Erythroblast (primary cell): ENCODE data around the gene LINGO3.

Source experiments
- DNase-seq, 2 experiments: peaks; one replicate each; lab custom pipeline; 2025; lab: John Stamatoyannopoulos, UW
- GATA1 ChIP-seq: IDR thresholded peaks from 2 replicates; pipeline ENCODE4 v1.6.1; 2011; ENCODE audit warnings: low read depth, mild to moderate bottlenecking, control low read depth, low read length, moderate library complexity
- POLR2A ChIP-seq: IDR thresholded peaks from 2 replicates; pipeline ENCODE4 v1.6.1; 2011; ENCODE audit warnings: mild to moderate bottlenecking, low read length

Gene LINGO3

DNA sequence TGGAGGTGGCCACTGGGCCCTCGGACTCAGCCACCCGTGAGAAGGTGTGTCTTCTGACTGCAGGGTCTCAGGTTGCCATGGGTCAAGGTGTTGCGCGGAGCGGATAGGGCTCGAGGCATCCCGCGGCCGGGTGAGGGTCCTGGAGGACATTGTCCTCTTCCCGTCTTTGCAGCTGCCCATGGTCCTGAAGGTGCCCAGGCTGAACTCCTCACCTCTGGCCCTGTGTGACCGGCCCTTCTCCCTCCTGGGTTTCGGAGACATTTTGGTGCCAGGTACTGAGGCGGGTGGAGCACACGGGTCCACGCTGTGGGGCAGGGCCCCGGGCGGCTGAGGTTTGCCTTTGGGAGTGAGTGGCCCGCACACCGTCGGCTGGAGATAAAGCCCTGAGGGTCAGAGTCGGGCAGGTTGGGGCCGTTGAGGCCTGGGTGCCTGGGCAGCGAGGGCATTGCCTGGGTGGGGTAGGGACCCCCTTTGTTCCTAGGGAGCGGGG is 36.5 kb upstream of the LINGO3 start:
- no peak for DNase-seq

DNA sequence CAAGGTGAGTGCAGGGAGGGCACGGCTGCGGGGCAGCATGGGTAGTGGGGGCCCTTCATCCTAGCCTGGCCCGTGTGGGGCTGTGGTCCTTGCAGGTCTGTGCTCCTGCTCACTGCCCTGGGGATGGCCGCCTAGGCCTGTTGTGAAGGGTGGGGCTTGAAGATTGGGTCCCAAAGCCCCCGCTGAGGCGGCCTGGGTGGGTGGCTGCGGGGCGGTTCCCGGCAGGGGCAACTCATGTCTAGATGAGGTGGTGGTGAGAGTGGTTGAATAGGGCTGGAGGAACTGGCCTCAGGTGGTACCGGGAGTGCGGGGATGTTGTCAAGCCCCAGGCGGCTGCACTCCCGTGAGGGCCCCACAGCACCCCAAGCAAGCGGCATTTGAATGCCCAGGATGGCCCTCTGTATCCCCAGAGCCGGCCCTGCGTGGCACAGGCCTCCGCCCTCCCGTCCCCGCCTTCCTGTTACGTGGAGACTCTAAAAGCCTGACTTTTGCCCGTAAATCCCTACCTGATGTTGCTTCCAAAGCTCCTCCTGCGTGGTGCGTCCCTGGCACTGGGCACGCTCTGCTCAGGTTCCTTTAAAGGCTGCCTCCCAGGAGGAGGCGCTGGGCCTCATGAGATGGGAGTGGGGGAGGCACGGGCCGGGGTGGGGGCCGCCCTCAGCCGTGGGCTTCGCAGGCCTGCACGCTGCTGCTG is 35.5 kb upstream of the LINGO3 start:
- no peak for TF ChIP-seq POLR2A
- TF ChIP-seq GATA1, result no peak

More for the DNA sequence above, 36.5 kb upstream of the LINGO3 start:
- TF ChIP-seq POLR2A (no peak), GATA1 (no peak)

DNA sequence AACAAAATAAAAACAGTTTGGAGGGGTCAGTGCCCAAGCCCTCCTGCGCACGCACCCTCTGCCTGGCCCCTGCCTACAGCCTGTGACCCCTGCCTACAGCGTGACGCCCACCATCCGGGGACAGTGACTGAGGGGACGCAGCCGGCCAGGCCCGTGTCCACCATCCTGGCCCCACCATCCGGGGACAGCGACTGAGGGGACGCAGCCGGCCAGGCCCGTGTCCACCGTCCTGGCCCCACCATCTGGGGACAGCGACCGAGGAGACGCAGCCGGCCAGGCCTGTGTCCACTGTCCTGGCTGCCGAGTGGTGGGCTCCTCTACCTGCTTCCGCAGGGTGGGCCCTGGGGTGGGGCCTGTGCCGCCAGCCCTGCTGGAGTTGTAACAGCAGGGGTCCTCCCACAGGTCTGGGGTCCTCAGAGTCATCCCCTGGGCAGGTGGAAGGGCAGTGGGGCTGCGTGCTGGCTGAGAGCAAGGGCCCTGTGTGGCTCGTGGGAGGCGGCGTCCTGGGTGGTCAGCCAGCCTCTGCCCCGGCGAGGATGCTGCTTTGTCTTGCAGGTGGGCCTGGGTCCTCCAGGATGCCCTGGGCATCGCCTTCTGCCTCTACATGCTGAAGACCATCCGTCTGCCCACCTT is 34.8 kb upstream of the LINGO3 start:
- TF ChIP-seq GATA1 (no peak), POLR2A (no peak)
- no peak for DNase-seq

More for the DNA sequence above, 35.5 kb upstream of the LINGO3 start:
- no peak for DNase-seq

DNA sequence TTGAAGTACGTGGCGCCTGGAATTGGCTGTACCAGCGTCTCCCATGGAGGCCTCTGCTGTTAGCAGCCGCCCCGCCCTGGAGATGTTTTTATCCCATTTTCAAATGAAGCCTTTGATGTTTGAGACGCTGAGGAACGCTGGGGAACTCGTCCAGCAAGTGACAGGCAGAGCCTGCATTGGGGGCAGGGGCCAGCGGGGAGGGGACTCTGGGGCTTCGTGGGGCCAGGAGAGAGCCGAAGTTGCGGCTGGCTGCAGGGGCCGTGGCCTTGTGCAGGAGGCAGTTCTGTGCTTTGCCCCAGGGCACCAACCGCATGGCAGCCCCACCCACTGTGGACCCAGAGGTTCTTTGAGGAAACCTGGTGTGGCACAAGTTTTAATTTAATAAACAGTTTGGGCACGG is 34.0 kb upstream of the LINGO3 start:
- TF ChIP-seq GATA1 (no peak), POLR2A (no peak)
- no peak for DNase-seq

DNA sequence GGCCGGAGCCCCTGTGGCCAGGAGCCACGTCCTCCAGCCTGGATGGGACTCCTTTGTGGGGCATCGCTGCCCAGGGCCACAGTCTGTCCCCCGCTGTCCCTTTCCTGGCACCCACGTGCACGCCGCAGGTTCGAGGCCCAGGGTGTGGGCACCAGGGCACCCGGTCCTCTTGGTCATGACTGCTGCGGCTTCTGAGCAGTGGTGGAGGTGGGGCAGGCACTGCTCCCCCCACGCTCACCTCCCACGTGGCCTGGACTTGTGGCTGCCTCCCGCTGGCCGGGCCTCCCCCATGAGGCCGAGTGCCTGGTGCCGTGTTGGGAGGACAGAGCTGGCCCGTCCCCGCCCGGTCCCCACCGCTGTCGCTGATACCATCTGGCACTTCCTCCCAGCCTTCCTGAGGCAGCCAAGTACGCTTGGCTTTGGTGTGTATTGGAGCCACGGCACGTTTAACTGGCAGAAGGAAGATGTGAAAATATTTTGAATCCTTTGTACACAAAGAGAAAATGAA is 33.3 kb upstream of the LINGO3 start:
- TF ChIP-seq POLR2A, result no peak
- TF ChIP-seq GATA1, result no peak
- DNase-seq, result peak in 1 of 2 experiments; percentile 22

DNA sequence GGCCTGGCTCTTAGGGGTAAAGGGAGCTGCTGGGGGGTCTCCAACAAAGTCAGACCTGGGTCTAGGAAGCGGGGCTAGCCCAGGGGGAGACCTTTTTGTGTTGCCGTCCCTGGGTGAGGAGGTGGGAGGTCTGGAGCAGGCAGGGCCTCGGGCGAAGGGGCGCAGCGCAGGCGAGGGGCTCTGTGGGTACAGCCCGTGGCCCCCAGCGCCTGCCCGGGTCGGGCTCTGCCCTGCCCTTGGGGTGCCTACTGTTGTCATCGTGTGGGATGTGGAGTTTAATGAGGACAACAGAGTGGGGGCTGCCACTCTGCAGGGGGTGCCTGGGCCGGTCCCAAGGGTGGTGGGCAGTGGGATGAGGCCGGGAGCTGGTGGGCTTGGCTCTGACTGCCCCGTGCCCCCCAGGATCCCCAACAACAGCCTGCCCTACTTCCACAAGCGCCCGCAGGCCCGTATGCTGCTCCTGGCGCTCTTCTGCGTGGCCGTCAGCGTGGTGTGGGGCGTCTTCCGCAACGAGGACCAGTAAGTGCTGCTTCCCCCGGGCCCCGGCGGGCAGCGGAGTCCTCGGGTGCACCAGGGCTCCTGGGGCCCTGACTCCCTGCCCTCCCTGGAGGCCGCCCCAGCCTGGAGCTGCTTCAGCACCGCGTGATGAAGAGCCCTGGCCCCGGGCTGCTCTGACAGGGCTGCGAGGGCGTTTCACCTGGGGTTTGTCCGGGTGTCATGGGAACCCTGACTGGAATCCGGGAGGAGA is 32.7 kb upstream of the LINGO3 start:
- DNase-seq, result no peak
- TF ChIP-seq POLR2A, result no peak
- TF ChIP-seq GATA1, result no peak

DNA sequence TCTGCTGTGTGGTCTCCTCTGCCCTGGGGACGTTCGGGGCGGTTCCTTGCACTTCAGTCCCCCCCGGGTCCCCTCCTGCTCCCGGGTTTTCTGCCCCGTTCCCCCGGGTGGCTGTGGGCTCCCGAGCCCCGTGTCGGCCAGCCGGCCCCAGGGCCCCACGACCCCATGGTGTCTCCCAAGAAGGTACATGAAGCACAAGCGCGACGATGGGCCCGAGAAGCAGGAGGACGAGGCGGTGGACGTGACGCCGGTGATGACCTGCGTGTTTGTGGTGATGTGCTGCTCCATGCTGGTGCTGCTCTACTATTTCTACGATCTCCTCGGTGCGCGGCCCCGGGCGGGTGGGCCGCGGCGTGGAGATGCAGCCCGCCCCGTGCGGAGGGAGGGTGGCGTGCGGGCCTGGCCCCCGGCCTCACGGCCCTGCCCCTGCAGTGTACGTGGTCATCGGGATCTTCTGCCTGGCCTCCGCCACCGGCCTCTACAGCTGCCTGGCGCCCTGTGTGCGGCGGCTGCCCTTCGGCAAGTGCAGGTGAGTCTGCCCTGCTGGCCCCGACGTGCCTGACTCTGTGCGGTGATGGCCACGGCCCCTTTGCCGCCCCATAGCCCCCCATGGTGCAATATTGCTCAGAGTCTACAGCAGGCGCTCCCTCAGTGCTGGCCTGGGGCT is 31.8 kb upstream of the LINGO3 start:
- no peak for DNase-seq
- TF ChIP-seq POLR2A (no peak), GATA1 (no peak)

DNA sequence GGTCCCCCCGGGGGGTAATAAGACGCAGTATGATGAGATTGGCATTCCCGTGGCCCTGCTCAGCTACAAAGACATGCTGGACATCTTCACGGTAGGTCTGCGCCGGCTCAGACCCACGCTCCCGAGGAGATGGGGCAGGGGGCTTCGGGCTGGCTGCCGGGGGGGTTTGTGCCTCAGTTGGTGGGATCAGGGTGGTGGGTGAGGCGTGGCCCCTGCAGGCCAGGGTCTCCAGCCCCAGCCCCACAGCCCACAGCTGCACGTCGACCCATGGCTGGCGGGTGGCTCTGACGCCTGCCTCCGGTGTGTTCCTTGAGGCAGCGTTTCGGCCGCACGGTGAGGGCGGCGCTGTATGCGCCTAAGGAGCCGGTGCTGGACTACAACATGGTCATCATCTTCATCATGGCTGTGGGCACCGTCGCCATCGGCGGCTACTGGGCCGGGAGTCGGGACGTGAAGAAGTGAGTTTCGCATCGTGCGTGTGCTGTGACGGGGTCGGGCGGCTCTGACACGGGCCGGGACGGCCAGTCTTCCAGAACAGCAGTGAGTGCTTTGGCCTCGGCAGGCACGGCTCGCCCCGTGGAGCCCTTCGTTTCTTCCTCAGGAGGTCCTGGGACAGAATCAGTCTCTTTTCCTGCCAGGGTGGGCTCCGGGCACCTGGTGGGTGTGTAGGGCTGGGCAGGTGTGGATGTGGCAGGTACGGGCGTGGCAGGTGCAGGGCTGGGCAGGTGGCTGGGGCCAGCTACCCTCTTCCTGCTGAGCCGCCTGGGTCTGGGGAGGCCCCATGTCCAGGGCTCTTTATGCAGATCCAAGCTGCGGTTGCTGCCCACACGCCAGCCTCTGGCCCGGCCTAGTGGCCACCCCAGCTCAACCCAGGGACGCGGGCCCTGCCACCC is 31.0 kb upstream of the LINGO3 start:
- TF ChIP-seq POLR2A (no peak), GATA1 (no peak)

DNA sequence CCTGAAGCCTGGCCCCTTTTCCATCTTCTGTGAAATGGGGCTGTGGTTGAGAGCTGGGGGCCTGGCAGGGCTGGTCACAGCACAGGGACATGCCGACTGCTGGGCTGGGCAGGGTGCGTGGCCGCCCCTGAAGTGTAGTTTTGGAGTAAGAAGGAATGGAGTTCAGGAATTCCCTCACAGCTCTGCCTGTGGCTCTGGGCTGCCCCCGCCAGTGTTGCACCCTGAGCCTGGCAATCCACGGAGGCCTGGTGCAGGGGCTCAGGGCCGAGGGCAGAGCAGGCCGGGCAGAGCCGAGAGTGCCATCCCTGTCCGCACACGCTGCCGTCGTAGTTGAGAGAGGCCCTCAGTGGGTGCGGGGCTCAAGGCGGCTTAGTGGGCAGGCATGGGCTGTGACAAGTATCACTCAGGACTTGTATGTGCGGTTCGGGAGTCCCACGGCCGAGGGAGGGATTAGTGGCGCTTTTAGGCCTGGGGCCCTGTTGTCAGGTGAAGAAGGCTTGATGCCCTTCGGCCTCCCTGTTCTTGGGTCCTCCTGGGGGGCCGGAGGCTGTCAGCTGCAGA is 30.2 kb upstream of the LINGO3 start:
- DNase-seq, result no peak
- TF ChIP-seq POLR2A (no peak), GATA1 (no peak)

More for the DNA sequence above, 31.0 kb upstream of the LINGO3 start:
- DNase-seq, result no peak

DNA sequence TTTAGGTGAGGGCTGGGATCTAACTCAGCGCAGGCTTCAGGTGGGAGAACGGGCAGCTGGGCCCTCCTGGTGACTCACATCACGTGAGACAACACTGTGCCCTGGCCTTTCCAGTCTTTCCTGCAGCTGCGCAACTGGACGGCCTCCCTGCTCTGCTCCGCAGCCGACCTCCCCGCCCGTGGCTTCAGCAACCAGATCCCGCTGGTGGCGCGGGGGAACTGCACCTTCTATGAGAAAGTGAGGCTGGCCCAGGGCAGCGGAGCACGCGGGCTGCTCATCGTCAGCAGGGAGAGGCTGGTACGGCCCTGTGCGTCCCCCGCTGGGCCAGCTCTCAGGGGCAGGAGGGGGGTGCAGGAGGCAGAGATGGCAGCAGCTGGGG is 29.4 kb upstream of the LINGO3 start:
- TF ChIP-seq GATA1, result no peak
- no peak for TF ChIP-seq POLR2A
- no peak for DNase-seq

DNA sequence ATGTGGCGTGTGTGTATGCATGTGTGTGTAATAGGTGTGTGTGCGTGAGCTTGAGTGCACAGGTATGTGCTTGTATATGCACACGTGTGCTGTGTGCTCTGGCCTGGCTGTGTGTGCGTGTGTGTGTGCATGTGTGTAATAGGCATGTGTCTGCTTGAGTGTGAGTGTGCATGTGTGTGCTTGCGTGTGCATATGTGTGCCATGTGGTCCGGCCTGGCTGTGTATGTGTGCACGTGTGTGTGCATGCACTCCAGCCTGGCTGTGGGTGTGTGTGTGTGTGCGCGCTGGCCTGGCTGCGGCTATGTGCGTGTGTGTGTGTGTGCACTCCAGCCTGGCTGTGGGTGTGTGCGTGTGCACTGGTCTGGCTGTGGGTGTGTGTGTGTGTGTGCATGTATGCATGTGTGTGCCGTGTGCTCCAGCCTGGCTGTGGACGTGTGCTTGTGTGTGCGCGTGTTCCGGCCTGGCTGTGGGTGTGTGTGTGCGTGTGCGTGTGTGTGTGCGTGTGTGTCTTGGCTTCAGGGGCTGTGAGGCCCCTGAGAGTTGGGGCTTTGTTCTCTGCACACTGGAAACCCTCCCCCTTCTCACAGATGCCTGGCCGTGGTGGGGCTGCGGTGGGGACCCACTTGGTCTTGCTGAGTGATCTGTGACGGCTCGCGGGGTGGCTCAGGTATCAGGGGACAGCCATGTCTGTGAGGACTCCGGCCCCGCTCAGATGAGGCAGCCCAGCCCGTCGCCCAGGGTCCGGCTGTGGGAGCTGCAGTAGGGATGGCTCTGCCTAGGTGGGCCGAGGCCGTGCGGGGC is 28.8 kb upstream of the LINGO3 start:
- no peak for DNase-seq

DNA sequence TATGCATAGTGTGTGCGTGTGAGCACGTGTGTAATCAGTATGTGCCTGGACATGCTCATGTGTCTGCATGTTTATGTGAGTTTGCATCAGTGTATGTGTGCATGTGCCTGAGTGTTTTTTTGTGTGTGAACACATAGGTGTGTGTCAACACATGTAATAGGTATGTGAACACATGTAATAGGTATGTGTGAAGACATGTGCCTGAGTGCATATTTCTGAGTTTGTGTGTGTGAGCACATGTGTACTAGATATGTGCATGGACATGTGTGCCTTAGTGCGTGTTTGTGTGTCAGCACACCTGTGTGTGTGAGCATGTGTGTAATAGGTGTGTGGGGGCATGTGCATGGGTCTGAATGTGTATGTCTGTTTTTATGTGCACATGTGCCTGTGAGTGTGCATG is 27.9 kb upstream of the LINGO3 start:
- TF ChIP-seq GATA1 (no peak), POLR2A (no peak)
- no peak for DNase-seq

More for the DNA sequence above, 28.8 kb upstream of the LINGO3 start:
- TF ChIP-seq GATA1 (no peak), POLR2A (no peak)
